GM12865 (cell line): ENCODE results near the gene MAGI1.
"Not testable (repeated sequence)": the region's sequence is repeated elsewhere in the genome, so short reads cannot be mapped to it uniquely, and the experiment has no call there.

Source experiments
- DNase-seq: peaks from one replicate; pipeline ENCODE4 v3.0.0; 2010; ENCODE audit warnings: low read depth
- H3K4me3 ChIP-seq: 2 replicates; pipeline ENCODE4 v1.5.1; 2011; ENCODE audit warnings: mild to moderate bottlenecking, low read depth, low read length, control low read depth
- TF ChIP-seq, protein P1 (sequence below): IDR thresholded peaks from 2 replicates; pipeline ENCODE4 v1.5.1; 2011; ENCODE audit warnings: low read length, control low read depth, low read depth, inconsistent platforms; ENCODE audit not compliant: insufficient read depth; ENCODE audit errors: missing control alignments

MAGI1 gene

DNA sequence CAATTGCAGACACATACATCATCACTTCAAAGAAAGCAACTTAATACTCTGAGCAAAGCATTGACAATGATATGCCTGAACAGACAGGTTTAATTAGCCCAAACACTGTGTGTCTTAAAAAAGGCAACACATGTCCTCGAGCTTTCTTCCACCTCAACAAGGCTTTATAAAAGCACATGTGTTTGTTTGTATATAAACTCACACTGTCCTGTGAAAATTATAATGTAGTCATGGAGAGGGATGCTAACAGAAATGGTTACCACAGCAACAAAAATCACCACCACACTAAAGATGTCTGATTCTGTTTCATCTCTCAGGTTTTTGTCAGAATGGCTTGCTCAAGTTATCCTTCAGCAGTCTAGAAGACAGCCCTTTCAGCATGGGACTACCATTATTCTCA, 314.7 kb downstream of the MAGI1 start:
- TF ChIP-seq, protein P1, sequence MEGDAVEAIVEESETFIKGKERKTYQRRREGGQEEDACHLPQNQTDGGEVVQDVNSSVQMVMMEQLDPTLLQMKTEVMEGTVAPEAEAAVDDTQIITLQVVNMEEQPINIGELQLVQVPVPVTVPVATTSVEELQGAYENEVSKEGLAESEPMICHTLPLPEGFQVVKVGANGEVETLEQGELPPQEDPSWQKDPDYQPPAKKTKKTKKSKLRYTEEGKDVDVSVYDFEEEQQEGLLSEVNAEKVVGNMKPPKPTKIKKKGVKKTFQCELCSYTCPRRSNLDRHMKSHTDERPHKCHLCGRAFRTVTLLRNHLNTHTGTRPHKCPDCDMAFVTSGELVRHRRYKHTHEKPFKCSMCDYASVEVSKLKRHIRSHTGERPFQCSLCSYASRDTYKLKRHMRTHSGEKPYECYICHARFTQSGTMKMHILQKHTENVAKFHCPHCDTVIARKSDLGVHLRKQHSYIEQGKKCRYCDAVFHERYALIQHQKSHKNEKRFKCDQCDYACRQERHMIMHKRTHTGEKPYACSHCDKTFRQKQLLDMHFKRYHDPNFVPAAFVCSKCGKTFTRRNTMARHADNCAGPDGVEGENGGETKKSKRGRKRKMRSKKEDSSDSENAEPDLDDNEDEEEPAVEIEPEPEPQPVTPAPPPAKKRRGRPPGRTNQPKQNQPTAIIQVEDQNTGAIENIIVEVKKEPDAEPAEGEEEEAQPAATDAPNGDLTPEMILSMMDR: no peak
- DNase-seq: no peak
- H3K4me3 ChIP-seq: no peak overlapping the region

DNA sequence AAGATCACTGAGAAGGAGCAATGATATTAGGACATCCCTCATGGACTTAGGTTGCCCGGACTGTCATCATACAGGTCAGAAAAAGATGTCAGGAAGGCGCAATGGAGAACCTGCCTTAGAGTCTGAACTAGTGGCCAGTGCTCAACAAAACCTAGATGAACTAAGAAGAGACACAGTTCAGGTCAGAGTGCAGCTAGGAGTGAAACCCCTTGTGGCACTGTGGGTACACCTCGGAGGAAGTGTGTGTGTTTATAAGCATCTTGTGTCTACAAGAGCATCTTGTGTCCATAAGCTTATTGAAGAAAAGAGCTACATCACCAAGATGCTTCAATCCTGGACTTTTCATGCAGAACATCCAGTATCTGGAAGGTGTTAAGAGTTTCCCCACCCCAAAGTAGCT, 315.7 kb downstream of the MAGI1 start:
- DNase-seq: no peak
- TF ChIP-seq, protein P1: no peak
- H3K4me3 ChIP-seq: no peak overlapping the region

DNA sequence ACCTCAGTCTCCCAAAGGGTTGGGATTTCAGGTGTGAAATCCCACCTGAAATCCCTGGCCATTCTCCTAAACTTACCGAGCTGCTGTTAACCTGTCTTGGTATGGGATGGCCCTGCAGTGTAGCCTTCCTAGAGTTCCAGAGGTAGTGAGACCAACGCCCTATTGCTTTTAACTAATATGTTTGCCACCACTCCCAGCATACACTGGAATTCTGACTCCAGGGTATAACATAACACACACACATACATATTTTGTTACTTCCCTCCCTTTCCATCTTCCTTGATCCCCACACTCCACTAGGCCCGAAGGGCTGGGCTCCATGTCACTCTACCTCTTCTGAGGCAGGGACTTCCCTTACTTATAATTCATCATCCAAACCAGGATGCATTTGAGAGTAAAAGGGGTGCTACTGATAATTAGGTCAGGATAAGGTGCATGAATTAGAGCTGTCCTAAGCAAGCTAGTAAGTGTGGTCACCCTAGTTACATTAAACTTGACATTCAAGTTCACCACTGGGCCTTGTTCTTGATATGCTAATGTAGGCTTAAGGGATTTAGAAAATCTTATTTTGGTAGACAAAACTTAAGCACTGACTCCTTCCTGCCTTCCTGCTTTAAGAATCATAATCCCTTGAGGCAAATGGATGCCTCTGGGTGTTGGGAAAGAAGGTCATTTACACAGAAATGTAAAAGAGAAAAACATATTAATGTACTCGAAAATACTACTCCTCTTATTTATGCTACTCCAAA, 317.6 kb downstream of the MAGI1 start:
- TF ChIP-seq, protein P1: no peak
- DNase-seq: no peak
- no peak overlapping the region for H3K4me3 ChIP-seq

DNA sequence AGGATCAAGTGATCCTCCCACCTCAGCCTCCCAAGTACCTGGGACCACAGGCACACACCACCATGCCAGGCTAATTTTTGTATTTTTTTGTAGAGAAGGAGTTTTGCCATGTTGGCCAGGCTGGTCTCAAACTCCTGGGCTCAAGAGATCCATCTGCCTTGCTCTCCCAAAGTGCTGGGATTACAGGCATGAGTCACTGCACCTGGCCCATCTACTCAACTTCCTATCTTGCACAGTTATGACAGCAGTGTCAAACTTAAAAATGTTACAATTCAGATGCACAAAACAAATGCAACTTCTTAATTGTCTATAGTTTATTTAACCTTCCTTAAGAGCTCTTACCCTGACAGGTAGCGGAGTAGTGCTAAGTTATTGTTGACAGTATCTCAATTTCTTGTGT, 319.1 kb downstream of the MAGI1 start:
- H3K4me3 ChIP-seq, DNase-seq: not testable (repeated sequence)

DNA sequence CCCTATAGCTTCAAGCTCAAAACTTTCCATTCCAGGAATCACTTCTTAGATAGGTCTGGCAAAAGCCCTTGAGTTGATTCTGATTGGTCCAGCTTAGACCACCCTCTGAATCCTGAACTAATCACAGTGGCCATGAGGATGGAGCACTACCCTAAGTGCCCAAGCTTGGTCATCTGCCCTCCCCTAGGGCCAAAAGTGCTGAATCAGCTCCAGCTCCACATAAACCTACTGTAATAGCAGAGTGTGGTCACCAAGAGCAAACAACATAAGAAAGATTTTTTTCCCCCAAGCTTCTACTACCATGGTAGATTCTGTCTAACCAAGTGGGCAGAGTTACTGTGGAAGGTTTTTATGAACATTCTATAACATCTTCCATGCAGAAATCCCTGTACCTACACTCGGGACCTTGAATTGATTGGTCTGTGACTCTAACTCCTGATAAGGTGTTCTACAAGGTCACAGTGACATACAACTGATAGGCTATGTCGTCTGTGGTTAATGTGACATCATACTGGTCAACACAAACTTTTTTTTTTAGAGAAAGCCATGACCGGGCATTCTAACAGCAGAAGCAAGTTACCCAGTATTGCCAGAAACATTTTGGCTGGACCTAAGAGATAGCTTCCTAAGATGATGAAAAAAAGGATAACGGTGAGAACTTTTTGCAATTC, 320.9 kb downstream of the MAGI1 start:
- H3K4me3 ChIP-seq: no peak overlapping the region
- DNase-seq: no peak
- TF ChIP-seq, protein P1: no peak

DNA sequence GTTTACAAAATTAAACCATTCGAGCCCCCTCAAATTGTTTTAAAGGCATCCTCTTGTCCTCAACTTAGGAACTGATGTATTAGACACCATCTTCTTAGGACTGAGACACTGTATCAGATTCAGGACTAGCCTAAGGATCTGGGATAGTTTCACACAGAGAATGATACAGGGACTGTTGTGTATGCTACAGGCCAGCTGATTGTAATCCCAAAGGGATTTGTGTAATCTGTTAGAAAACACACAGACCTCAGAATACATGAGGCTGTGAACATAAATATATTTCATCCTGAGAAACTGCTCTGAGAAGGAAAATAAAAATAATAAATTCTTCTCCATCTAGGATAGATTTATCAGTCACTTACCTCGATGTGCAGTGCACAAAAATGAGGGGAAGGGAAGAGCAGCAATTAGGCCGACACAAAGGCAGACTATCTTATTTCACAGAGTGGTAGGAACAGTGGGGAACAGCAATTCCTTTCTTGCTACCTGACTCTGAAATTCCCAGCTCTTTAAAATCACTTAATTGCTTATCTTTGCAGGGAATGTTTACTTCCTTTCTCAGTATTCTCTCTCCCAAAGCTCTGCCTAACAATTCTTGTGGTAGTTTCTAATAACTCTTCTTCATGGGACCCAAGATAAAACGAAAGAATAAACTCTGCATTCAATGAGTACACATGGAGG, 322.5 kb downstream of the MAGI1 start:
- TF ChIP-seq, protein P1: no peak
- no peak for DNase-seq
- no peak overlapping the region for H3K4me3 ChIP-seq

DNA sequence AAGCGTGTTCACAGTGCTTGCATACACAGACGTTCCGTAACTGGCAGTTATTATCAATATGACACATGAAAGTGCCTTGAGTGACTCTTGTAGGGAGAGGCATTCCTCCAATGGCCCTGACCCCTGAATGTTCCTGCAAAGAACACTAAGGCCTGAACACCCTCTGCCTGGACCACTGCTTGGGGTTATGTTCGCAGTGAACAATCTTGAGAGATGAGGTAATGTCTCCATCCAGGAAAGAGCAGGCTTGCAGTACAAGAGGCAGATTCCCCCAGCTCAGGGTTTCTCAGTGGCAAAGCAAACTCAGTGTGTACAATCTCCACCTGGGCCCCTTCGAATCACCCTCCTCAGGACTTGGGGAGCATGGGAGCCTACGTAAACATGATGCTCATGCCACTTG, 324.6 kb downstream of the MAGI1 start:
- TF ChIP-seq, protein P1: no peak
- DNase-seq: no peak
- no peak overlapping the region for H3K4me3 ChIP-seq
